Progenitor cell of endocrine pancreas (in vitro differentiated cells): ENCODE measurements around the gene DTNA. TPM values are rescaled to one million over a fixed set of nuclear protein-coding genes. Genes with fewer than 3 reads are reported as not detected.

Source experiments
- DNase-seq: peaks from one replicate; pipeline ENCODE4 v3.0.0; 2021; ENCODE audit warnings: low spot score; ENCODE audit not compliant: unreplicated experiment
- H3K27ac Mint-ChIP-seq: 2 replicates; pipeline ENCODE4 v1.8.0; 2021; ENCODE audit warnings: mild to moderate bottlenecking, moderate library complexity, mixed read lengths
- H3K27me3 Mint-ChIP-seq: 2 replicates; pipeline ENCODE4 v1.8.0; 2021; ENCODE audit warnings: mixed read lengths
- H3K36me3 Mint-ChIP-seq: 2 replicates; pipeline ENCODE4 v1.8.0; 2022; ENCODE audit warnings: mixed read lengths; ENCODE audit not compliant: insufficient read depth
- H3K4me1 Mint-ChIP-seq: 2 replicates; pipeline ENCODE4 v1.8.0; 2021; ENCODE audit warnings: low read depth, mixed read lengths
- H3K4me3 Mint-ChIP-seq: 2 replicates; pipeline ENCODE4 v1.8.0; 2021; ENCODE audit warnings: low read depth, mild to moderate bottlenecking, moderate library complexity, mixed read lengths
- H3K9me3 Mint-ChIP-seq: 2 replicates; pipeline ENCODE4 v1.8.0; 2021; ENCODE audit warnings: low read depth, mixed read lengths
- CTCF ChIP-seq: fragments of 200-600 bp; sonication (generic); IDR thresholded peaks from one replicate; pipeline ENCODE4 v1.5.0; 2021; ENCODE audit warnings: antibody characterized with exemption, mild to moderate bottlenecking; ENCODE audit not compliant: unreplicated experiment
- total RNA-seq: library from RNA; stranded (reverse); gene quantifications from 2 replicates; pipeline ENCODE4 v1.2.1, GENCODE V29; 2021

DTNA gene
- total RNA-seq, 1 donor from 2014 or later, result 25.4 TPM

- Mint-ChIP-seq H3K36me3 (peaks cover 2% of the 10 kb centered on the region), H3K27ac (no peak overlapping the region)
- TF ChIP-seq CTCF, result no peak
These were observed 156.2 kb downstream of the DTNA start for GRCh38 chr18:34866310-34866709.

GRCh38 chr18:34866739-34867138 lies 156.6 kb downstream of the DTNA start:
- no peak overlapping the region for H3K4me3 Mint-ChIP-seq
- H3K4me1 Mint-ChIP-seq, result peaks cover 4% of the 10 kb centered on the region
- H3K27ac Mint-ChIP-seq, result no peak overlapping the region
- DNase-seq, result no peak
- H3K27me3 Mint-ChIP-seq, result no peaks in the 10 kb centered on the region
- peaks cover 2% of the 10 kb centered on the region for H3K36me3 Mint-ChIP-seq
- no peaks in the 10 kb centered on the region for H3K9me3 Mint-ChIP-seq
- peak; percentile 70 for TF ChIP-seq CTCF

More at GRCh38 chr18:34866310-34866709, 156.2 kb downstream of the DTNA start:
- Mint-ChIP-seq H3K9me3 (no peaks in the 10 kb centered on the region), H3K27me3 (no peaks in the 10 kb centered on the region), H3K4me1 (peaks cover 2% of the 10 kb centered on the region), H3K4me3 (no peak overlapping the region)
- DNase-seq, result no peak

GRCh38 chr18:34867520-34867919 lies 157.4 kb downstream of the DTNA start:
- H3K4me1 Mint-ChIP-seq, result peaks cover 4% of the 10 kb centered on the region
- DNase-seq, result no peak
- no peak overlapping the region for H3K27ac Mint-ChIP-seq
- H3K36me3 Mint-ChIP-seq, result peaks cover 2% of the 10 kb centered on the region
- no peaks in the 10 kb centered on the region for H3K27me3 Mint-ChIP-seq
- H3K9me3 Mint-ChIP-seq, result no peaks in the 10 kb centered on the region
- H3K4me3 Mint-ChIP-seq, result no peak overlapping the region
- TF ChIP-seq CTCF, result no peak

GRCh38 chr18:34870555-34871310 lies 160.6 kb downstream of the DTNA start:
- TF ChIP-seq CTCF, result no peak
- no peak for DNase-seq
- no peak overlapping the region for H3K4me3 Mint-ChIP-seq
- H3K4me1 Mint-ChIP-seq, result peaks cover 4% of the 10 kb centered on the region
- no peaks in the 10 kb centered on the region for H3K36me3 Mint-ChIP-seq
- no peaks in the 10 kb centered on the region for H3K27me3 Mint-ChIP-seq
- H3K27ac Mint-ChIP-seq, result no peak overlapping the region
- H3K9me3 Mint-ChIP-seq, result no peaks in the 10 kb centered on the region

GRCh38 chr18:34871435-34871834 lies 161.3 kb downstream of the DTNA start:
- Mint-ChIP-seq H3K4me3 (no peak overlapping the region), H3K27me3 (no peaks in the 10 kb centered on the region), H3K27ac (no peak overlapping the region), H3K9me3 (no peaks in the 10 kb centered on the region), H3K36me3 (no peaks in the 10 kb centered on the region), H3K4me1 (peaks cover 4% of the 10 kb centered on the region)
- TF ChIP-seq CTCF, result no peak
- DNase-seq, result no peak
